Activated naive CD4-positive, alpha-beta T cell (primary cell): ENCODE results near the gene BUB1B.
"Not testable (repeated sequence)": the region's sequence is repeated elsewhere in the genome, so short reads cannot be mapped to it uniquely, and the experiment has no call there.

Experiments used
- DNase-seq, 4 experiments: peaks; one replicate each; lab custom pipeline; 2025; lab: John Stamatoyannopoulos, UW

Gene BUB1B

DNA sequence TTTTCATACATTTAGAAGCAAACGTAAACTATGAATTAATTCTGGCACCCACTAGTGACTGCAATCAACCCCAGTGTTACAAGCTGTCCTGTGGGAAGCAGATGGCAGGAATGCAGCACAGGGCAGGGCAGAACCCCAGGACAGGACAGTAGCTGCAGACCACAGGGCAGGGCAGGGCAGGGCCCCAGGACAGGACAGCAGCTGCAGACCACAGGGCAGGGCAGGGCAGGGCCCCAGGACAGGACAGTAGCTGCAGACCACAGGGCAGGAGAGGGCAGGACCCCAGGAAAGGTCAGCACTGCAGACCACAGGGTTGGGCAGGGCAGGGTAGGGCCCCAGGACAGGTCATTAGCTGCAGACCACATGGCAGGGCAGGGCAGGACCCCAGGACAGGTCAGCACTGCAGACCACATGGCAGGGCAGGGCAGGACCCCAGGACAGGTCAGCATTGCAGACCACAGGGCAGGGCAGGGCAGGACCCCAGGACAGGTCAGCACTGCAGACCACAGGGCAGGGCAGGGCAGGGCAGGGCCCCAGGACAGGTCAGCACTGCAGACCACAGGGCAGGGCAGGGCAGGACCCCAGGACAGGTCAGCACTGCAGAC lies 24.9 kb upstream of the BUB1B start:
- not testable (repeated sequence) for DNase-seq

DNA sequence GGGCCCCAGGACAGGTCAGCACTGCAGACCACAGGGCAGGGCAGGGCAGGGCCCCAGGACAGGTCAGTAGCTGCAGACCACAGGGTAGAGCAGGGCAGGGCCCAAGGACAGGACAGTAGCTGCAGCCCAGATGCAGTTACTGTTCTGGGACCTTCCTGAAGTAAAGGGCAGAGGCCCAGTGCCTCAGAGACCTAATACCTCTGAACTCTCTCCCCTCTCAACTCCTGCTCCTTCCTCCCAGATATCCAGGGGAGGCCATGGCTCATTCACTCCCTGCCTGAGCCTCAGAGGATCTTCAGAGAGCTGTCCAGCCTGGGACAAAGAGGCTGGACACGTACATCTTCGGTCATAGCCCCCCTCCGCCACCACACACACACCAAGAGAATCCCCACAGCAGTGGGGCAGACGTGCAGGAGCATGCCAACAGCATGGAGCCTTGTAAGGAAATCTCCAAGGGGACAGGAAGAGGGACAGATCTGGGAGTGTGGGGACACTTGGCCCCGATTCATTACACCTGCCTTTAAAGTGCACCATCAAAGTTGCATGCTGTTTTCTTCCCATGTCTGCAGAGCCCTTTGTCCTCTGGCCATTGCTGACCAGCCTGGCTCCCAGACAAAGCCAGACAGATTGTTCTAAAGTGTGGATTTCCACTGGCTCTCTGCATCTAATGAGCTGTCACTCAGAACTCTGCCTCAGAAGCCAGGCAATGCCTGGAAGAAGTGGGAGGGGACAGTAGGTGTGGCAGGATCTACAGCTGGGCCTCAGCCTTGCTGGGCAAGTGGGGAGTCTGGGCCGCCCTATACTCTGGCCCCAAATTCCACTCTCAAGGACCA lies 24.2 kb upstream of the BUB1B start:
- no peak for DNase-seq

DNA sequence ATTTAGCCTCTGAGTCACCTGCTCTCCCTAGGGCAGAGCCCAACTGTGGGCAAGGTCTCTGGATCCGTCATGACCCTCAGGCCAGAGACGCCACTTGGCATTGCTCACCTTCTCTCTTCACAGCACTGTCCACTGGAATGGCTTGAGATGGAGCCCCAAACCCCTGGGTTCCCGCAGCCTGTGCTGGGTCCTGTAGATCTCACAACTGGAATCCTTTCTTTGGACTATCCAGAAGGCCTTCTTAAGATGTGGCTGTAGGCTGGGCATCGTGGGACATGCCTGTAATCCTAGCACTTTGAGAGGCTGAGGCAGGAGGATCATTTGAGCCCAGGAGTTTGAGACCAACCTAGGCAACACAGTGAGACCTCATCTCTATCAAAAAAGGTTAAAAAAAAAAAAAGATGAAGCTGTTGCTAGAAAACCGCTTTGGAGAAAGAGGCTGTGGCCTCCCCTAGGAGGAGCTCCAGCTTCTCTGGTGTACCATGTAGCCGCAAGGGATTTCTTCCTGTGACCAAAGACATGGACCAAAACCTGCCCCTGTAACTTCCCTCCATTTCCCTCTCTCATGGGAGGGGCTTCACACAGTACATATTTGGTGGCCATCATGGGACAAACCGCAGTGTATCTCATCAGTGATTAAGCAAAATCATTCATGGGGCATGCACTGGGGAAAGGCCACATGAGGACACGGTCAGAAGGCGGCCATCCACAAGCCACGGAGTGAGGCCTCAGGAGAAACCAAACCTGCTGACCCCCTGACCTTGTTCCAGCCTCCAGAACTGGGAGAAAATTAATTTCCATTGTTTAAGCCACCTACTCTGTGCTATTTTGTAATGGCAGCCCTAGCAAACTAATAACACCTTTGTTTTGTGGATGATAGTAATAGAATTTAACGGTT lies 23.3 kb upstream of the BUB1B start:
- DNase-seq, result no peak

DNA sequence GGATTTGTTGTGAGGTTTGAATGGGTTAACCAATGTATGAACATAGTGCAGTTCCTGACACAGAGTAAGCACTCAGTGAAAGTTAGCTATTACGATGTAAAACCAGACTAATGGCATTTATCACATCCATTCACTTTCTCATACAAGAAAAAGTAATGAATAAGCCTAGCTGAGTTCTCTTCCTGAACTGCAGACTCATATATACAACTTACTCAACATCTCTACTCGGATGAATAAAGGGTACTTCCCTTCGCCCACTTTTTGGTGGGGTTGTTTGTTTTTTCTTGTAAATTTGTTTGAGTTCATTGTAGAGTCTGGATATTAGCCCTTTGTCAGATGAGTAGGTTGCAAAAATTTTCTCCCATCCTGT lies 22.7 kb upstream of the BUB1B start:
- not testable (repeated sequence) for DNase-seq

DNA sequence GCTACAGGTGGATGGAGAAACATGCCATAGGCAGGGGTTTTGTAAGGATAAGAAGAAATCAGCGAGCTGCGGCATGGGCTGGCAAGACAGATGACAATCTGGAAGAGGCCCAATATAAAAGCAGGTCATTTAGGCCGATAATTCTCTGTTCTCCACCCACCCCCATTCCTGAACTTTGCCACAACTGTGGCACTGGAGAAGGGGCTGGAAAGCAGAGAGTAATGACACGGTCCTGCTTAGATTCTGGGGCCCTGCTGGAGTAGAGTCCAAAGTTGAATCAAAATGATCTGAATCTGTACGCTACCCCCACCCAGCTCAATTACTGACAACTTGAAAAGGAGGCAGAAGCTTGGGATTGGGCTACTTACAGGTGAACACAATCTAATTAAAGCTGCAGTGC lies 18.4 kb upstream of the BUB1B start:
- no peak for DNase-seq

DNA sequence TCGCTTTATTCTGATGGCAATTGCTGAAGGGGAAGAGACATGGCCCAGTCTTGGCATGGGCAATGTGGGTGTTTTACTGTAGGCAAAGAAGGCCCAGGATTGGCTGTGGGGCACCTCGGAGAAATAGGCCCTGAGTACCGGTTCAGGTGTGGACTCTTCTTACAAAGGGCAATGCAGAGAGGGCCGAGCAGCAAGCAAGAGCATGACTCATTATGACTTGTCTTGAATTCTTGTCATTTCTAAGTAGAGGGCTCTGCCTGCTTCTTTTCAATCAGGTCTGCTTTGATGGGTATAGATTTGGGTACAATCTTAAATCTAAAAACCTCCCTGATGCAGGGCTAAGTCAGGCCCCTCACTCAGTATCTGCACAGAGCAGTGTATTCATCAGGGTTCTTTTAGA lies 14.8 kb upstream of the BUB1B start:
- no peak for DNase-seq

DNA sequence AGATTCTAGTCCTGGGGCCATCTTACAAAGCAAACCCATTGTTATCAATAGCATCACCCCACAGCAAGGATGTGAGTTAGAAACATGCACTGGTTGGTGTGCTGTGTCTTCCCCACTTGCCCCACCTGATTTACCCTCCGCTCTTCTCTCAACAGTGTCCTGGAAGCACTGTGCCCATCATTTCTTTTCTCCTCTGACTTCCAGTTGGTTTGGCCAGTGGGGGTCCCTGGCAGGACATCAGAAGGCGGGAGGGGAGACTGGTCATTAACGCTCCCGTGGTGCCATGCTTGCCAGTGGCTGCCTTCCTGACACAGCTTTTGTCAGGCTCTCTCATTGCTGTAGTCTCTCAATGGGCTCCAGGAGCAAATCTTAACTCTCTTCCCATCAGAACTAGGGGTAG lies 11.5 kb upstream of the BUB1B start:
- no peak for DNase-seq

DNA sequence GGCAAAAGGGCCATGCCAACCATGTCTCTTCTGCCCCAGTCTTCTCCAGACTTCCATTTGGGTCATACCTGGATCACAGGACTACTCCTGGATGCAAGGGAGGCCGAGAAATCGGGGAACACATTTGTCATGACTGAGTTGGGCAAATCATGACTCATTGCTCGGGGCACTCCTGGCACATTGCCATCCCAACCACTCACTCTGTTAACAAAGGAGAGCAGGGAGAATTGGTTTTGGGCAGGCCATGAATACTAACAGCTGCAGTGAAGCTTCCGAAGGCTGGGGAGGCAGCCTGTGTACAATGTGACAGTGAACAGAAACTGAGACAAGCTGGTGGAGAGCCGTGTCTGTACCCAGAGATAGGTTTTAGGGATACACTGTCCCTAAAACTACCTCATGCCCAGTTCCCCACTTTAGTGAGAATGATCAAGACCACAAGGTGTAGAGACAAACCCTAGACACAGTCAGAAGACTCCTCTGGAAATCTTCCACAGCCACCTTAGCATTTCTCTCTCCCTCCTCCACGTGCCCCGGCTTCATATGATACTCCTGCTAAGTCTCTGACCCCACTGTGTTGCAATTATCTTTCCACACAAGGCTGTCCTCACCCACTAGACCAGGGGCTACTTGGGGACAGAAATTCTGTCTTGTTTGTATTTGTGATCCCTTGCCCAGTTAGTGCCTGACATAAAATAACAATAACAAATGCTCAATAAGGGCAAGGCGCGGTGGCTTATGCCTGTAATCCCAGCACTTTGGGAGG lies 10.5 kb upstream of the BUB1B start:
- no peak for DNase-seq

DNA sequence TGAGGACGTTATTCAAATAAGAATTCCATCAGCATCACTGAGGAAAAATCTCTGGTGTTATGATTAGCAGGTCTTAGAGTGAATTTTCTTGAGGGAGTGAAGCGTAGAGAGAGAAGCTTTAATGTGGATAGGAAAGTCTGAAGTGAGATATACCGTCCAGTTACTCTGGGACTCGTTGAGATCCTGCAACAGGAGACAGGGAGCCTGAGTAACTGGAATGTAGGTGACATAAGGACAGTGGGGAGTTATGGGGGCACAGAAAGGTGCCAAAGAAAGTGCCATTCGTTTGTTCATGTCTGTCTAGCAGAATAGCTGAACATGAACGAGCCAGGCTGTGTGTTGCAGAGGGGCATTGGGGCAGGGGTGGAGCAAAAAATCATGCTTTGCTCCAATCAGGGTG lies 9.4 kb upstream of the BUB1B start:
- DNase-seq, result no peak

DNA sequence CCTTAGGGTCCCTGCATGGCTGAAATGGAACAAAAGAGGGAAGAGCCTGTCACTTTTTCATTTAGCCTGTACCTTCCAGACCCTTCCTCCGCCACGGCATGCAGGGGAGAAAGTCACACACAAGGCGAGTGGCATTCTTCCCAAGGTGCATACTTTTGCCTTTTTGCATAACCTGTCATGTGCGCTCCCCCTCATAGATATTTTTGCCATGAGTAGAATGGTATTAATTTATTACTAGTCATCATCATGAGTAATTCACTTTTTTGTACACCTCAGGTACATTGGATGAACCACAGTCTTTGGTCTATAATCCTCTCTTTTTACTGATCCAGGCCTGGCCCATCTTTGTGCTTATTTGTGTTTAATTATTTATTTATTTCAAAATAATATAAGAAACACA lies 8.9 kb upstream of the BUB1B start:
- no peak for DNase-seq

DNA sequence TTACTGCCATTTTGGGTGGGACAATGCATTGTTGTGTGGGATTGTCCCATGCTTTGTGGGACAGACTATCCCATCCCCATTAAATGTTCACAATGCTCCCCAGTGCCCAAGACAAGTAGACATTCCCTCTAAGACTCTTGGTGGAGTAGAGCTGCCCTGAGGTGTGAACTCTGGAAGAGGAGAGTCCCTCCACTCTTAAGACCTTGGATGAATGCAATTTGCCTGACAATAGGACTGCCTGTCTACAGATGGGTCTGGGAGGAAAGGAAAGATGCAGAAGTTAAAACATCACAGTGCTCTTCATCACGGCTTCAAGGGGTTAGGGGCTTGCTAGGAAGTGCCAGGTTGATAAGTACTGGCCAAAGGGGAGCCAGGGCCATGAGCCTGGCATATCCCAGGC lies 6.0 kb upstream of the BUB1B start:
- not testable (repeated sequence) for DNase-seq

DNA sequence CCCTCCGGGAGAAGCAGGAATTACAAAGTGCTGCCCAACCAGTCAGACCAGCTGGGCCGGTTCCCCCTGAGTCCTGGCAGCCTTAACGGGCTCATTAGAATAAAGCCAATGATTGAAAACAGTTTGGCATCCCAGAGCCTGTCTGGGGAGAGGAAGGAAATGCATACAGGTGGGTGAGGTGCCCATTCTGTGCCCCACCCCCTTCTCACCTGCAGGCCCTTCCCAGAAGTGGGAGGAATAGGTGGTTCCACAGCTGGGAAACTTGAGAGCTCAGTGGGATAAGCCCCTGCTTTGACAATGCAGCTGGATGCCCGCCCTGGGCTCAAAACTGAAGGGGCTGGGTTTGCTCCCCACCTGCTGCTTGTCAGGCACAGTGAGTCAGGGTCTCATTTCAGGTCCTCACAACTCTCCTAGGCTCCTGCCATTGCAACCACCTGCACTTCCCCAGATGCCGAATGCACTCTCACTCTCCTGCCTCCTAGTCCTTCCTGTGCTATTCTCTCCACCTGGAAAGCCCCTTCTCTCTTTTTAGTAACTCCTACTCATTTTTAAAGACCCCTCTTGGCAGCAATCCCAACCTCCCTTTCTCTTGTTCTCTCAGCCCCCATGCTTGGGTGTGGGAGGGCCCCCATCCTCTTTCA lies 5.5 kb upstream of the BUB1B start:
- DNase-seq, result no peak

DNA sequence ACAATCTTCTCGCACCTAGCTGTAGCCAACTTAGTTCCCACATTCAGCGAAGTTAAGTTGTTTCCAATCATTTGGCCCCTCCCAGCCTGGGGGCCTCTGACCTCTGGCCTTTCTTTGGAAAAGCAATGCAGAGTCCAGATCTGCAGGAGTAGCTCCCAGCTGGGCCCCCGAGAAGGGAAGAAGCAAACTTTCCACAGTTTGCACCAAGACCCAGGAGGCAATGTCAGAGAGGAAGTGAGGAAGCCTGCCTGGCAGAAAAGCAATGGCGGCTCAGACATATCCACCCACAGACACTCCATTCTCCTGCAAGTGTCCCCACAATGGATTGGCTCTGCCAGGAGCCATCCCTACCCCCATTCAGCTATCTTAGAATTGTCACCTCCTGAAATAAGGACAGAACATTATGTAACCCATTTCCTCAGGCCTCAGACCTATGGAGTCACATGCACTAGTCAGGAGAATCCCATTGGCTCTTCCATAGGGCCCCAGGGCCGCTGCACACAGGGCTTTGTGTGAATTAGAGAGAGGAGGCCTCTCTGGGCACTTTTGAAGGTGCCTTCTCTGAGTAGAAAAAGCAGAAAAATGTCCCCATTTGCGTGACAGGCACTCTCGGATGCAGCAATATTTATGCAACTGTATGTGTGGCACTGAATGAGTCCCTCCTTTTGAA lies 3.0 kb upstream of the BUB1B start:
- DNase-seq, result no peak

DNA sequence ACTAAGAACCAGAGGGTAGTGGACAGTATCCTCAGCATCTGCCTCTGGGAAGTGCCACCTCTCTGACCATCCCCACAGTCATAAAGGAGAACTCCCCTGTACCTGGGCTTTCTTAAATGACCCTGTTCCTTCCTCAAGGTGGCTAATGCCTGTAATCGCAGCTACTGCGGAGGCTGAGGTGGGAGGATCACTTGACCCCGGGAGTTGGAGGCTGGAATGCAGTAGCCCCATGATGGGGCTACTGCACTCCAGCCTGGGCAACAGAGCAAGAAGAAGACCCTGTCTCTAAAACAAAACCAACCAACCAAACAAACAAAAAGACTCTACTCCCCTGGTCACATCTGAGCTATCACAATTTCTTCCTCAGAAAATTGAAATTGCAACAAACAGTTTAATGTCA lies 848 bp upstream of the BUB1B start:
- DNase-seq, result no peak

DNA sequence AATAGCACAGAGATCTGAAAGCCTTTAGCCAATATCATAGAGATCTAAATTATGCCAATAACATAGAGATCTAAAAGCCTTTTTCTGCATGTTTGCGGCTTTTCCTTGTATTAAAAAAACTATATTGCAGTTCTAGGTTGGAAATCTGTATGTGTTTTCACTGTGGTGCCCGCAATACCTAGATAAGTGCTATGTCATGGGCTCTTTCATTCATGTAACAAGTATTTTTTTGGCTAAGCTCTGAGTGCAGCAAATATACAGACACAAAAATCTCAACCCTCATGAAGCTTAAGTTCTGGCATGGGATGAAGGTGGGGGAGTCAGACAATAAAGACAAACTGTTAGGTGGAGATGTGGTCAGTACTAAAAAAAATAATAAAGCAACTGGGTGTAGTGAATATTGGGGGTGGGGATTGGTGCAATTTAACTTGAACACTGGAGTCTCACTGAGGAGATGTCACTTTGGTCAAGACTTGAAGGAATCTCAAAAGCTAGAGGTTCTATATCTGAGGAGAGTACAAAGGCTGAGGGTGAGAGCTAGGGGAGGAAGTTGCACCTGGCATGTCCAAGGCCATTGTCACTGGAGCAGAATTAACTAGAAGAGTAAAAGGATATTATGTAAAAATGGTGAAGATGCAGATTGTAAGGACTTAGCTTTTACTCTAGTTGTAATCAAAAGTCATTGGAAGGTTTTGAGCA lies 973 bp downstream of the BUB1B start:
- DNase-seq, result no peak

DNA sequence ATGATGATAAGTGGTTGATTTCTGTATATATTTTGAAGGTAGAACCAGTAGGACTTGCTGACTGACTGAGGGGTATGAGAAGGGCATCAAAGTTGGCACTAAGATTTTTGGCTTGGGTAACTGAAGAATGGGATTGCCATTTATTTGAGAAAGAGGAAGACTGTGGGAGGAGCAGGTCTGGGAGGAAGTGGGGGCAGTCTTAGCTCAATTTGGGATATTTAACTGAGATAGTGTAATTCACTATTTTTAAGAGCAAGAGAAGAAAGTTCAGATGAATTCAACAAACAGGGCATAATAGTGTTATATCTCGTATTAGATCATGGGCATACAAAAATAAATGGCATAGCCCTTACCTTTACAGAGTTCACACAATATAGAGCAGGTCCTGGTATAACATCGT lies 1.7 kb downstream of the BUB1B start:
- DNase-seq, result no peak

DNA sequence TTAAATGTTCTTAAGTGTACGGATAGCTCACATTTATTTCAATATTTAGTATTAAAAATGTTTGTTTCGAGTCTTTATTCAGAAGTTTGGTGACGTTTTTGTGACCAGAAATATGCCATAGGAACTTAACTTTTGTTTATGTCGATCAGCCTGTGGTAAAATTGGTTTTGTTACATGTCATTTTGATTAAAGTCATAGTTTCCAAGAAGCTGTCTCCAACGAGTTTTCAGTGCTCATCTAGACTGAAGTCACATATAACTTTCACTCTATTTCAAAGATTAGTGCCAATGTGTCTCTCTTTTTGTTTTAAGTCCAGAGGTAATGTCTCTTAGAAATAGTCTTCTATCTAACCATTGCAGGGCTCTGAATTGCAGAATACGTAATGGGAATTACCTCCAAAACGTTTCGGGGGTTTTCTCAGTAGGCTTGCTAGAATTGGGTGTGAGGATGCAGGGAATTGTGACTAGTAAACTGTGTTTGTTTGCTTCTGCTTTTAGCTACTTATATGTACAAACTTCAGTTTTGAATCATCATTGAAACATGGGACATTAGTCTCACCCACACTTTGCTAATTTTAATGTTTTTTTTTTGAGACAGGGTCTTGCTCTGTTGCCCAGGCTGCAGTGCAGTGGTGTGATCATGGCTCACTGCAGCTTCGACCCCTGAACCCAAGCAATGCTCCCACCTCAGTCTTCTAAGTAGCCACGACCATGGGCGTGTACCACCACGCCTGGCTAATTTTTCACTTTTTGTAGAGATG lies 3.0 kb downstream of the BUB1B start:
- DNase-seq, result no peak

DNA sequence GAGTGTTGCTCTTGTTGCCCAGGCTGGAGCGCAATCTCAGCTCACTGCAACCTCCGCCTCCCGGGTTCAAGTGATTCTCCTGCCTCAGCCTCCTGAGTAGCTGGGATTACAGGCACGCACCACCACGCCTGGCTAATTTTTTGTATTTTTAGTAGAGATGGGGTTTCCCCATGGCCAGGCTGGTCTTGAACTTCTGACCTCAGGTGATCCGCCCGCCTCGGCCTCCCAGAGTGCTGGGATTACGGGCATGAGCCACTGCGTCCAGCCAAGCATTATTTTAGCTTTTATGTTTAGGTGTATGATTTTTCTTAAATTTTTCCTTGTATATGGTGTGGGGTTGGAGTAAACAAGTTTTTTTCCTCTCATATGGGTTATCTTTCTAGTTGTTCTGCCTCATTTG lies 6.5 kb downstream of the BUB1B start:
- DNase-seq, result not testable (repeated sequence)

DNA sequence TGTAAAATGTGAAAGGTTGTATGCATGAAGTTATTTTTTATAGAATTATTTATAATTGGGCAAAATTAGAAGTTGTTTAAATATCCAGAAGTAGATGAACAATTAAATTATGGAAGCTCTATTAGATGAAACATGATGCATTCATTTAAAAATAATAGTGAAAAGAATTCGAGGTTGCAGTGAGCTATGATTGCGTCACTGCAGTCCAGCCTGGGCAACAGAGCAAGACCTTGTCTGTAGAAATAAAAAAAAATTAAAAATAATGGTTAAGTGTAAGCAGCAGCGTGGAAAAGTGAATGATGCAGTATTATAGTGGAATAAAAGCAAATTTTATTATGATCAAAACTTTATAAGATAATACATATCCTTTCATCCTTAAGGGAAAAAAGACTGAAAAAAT lies 14.3 kb downstream of the BUB1B start:
- no peak for DNase-seq
